Activated CD8-positive, alpha-beta memory T cell treated with anti-CD3 and anti-CD28 coated beads for 1 hour (primary cell): Measurements from ENCODE around the gene CYP3A7.
"Not testable (repeated sequence)": the region's sequence is repeated elsewhere in the genome, so short reads cannot be mapped to it uniquely, and the experiment has no call there.

Source experiments
- DNase-seq, 2 donors: peaks; one replicate each; pipeline ENCODE4 v3.0.0-alpha.2; 2020; ENCODE audit warnings: low read depth in 1 of 2; ENCODE audit errors: extremely low read depth in 1 of 2

Gene CYP3A7

DNA sequence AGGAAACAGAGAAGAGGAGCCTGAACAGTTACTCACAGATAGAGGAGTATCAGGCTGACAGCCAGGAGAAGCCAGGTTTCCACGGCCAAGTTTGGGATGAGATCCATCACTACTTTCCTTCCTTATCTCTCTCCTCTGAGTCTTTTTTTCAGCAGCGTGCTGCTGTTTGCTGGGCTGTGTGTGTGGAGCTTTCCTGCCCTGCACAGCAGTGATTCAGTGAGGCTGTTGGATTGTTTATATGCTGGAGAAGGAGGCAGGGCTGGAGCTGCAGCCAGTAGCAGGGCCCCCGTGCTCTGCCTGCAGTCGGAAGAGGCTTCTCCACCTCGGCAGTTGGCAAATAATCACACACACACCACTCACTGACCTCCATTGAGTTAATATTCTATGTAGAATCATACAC is at the start of gene CYP3A7:
TSS of gene CYP3A7 (minus strand) at position 210 of the 400 bp plus-strand sequence. CDS start at position 107, 103 bp downstream.
- DNase-seq, result no peak

DNA sequence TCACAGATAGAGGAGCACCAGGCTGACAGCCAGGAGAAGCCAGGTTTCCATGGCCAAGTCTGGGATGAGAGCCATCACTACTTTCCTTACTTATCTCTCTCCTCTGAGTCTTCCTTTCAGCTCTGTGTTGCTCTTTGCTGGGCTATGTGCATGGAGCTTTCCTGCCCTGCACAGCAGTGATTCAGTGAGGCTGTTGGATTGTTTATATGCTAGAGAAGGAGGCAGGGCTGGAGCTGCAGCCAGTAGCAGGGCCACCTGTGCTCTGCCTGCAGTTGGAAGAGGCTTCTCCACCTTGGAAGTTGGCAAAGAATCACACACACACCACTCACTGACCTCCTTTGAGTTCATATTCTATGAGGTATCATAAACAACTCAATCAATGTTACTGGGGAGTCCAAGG is 49.0 kb upstream of the CYP3A7 start, which contains the start of gene CYP3A4:
TSS of gene CYP3A4 (minus strand) at position 178 of the 400 bp plus-strand sequence. CDS start at position 75, 103 bp downstream.
- no peak for DNase-seq

DNA sequence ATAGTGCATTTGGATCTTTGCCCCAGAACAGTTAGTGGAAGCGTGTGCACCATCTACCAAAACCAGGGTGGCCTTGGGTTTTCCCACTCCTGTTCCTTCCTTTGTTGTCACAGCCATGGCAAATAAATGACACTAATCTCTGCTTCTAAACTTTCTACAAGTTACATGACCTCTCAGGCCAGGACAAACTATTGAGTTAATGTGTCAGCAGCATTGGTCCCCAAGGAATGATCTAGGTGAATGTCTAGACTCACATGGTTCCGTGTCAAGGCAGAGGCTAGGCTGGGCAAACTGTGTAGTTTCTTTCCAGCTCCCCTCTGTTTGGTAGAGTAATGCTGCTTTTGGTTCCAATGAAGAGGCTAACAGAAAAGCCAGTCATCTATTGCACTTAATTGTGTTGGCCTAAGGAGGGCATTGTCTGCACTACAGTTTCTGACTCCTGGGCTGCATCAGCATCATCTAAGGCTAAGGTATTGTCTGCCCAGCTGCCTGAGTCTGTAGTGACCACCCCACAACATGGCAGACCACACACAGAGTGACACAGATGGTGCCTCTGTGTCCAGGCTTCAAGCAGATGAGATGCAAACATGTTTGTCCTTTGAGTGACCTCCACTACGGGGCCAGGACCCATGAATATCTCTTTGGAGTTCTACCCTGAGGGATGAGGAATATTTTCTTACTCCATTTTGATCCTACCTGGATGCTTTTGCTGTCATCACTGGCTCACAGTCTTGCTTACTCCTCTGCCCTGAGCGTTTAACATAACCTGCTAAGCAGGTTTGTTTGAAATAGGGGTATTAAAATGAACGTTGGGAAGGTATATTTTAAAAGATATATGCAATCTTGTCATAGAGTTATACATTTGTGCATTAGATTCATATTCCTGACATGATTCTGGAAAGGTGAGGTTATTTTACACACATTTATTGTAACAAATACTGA is 47.3 kb upstream of the CYP3A7 start:
- no peak for DNase-seq

DNA sequence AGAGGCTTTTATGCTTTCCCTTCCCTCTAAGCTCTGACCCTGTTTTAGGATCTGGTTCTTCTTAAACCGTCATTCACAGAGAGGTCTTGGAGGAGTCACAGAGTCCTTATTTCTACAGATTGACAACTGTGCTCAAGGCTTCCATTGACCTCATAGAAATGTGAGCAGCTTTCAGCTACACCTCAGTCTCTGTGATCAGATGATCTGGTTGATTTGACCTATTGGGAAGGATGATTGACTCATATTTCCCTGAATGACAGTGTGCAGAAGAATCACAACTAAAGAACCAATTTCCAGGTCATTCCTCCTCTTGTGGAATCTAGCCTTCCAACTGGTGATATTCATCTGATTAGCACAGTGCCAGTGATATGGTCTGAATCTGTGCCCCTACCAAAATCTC is 45.6 kb upstream of the CYP3A7 start:
- no peak for DNase-seq

DNA sequence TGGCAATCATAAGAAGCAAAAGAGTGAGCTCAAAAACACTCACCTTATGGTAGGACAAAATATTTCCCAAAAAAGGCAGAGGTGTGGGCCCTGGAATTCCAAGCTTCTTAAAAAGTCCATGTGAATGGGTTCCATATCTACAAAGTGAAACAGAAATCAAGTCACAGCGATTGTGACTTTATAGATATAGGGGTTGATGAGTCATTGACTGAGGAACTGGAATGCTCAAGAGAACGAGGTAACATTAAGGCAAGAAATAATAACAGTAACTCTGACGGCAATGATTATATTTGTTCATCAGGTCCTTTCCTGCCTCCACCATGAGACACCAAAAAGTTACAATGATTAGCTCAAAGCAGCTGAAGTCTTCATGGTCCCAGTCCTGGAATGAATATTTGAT is 45.0 kb upstream of the CYP3A7 start:
- DNase-seq, result no peak

DNA sequence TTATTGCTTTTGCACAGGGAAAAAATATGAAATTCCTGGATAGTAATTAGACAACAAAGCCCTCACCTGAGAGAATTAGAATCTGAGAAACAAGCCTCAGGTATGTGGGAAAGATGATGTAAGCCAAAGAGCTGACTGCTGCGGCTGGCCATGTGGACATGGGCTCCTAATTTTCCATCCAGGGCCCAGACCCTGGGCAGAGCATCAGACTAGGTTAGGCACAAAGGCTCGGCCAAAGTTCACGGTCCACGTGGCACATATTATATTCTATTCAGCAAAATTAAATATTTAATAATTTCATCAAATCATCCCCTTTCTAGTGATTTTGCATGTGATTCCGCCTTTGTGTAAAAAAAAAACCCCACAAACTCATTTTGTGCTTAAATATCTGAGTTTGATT is 43.9 kb upstream of the CYP3A7 start:
- no peak for DNase-seq

DNA sequence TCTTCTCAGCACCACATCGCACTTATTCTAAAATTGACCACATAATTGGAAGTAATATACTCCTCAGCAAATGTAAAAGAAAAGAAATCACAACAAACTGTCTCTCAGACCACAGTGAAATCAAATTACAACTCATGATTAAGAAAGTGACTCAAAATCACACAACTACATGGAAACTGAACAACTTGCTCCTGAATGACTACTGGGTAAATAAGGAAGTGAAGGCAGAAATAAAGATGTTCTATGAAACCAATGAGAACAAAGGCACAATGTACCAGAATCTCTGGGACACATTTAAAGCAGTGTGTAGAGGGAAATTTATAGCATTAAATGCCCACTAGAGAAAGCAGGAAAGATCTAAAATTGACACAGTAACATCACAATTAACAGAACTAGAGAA is 38.4 kb upstream of the CYP3A7 start:
- DNase-seq, result not testable (repeated sequence)

DNA sequence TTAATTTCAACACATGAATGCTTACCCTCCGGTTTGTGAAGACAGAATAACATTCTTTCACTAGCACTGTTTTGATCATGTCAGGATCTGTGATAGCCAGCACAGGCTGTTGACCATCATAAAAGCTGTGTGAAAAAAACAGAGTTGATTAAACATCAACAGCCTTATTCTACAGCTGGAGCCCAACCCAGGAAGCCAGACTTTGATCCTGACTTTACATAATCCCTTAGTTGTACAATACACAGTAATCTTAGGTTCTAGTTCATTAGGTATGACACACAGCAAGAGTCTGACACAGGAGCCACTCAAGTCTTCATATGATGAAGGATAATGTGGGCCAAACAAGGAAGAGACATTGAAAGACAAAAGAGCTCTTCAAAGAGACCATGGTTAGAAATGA is 37.6 kb upstream of the CYP3A7 start:
- no peak for DNase-seq

DNA sequence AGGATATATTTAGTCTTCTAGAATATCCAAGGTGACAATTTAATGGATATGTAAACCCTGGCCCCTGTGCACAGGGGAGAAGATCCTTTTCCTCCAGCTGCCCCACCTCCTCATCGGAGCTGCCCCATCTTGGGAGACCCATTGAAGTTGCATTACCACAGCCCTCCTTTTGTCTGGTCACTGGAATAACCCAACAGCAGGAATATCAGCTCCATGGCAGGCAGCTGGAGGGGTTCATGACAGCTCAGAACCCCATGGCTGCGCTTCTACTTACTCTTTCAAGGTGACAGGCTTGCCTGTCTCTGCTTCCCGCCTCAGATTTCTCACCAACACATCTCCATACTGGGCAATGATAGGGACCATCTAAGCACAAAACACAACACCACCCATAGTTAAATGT is 34.5 kb upstream of the CYP3A7 start:
- DNase-seq, result not testable (repeated sequence)

DNA sequence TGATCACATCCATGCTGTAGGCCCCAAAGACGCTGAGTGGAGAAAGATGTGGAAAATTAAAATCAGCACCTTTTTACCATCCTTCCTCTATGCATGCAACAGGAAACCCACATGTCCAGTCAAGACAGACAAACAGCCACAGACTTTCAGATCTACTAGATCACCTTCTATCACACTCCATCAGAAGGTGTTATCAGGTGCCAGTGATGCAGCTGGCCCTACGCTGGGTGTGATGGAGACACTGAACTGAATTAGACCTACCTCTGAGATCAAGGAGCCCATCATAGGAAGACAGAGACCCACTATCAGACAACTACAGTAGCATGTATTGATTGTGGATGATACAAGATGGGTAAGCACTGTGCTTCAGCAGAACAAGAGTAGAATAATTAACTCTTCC is 33.5 kb upstream of the CYP3A7 start:
- no peak for DNase-seq

DNA sequence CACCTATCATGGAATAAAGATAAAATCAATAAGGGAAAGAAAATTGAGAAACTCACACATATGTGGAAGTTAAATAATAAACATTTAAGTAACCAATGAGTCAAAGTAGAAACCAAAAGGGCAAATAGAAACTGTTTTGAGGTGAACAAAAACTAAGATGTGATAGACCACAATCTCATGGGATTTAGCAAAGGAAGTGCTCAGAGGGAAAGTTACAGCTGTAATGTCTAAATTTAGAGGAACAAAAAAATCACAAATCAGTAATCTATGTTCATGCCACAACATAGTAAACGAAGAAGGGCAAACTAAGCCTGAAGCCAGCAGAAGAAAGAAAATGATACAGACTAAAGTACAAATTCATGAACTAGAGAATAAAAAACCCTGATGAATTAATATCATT is 32.7 kb upstream of the CYP3A7 start:
- DNase-seq, result no peak

DNA sequence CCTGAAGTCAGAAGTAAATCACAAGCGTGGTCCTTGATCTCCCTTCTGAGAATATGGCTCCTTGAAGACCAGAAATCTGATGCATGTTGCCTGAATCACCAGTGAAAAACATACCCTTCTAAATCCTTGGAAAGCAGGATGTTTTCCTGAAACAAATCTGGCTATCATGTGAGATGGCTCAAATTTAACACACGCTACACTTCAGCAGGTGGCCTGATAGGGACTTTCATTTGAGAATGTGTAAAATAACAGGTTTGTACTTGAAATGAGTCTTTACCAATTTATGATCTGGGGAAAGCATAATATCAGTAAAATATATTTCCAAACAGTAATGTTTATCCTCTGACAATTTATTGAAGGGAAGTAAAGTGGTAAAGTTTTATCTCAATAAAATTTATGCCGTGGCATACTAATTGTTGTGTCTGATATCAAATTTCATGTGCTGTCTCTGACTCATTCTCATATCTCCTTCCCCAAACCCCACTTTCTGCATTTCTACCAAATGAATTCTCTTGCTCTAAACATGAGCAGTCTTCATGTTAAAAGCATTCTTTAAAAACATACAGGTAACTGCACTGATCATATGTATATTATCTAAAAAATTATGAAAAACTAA is 31.6 kb upstream of the CYP3A7 start:
- no peak for DNase-seq

DNA sequence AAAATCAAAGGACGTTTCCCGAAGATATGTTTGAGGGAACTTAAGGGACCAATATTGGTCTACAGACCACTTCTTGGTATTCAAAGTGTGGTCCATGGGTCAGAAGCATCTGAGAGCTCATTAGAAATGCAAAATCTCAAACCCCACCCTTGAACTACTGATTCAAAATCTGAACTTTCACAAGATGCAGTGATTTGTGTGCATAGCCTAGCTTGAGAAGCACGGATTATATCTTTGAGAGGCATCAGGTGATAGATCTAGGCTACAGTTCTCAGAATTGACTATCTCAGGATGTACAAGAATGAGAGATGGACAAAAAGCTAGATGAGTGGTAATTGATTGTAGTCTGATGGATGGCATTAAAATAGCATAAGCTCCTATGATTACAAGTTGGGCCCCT is 29.5 kb upstream of the CYP3A7 start:
- DNase-seq, result no peak

DNA sequence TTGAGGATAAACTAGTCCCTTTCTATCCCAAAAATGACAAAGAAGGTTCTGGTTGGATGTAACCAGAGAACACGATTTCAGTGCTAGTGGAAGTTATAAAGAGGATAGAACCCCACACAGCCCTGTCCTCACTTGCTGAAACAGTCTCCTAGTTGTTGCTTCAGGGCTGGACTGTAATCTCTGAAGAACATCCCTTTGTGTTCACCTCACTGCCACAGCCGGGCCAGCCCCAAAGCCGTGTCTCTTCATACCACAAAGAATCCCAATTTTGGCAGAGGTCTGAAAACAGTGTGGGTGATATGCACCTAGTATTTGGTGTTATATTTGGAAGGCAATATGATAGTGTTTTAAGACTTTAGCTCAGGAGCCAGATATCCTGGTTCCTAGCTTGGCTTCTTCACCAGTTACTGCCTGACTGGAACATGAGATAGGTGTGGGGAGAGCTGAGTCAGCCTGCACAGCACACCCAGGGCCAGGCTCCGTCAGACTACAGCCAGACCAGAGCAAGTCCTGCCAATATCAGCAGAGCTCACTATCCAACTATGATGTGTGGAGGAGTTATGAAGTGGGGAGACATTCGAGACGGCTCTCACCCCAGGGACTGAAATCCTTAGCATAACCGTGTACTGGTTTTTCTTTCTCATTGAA is 27.8 kb upstream of the CYP3A7 start:
- DNase-seq, result no peak

DNA sequence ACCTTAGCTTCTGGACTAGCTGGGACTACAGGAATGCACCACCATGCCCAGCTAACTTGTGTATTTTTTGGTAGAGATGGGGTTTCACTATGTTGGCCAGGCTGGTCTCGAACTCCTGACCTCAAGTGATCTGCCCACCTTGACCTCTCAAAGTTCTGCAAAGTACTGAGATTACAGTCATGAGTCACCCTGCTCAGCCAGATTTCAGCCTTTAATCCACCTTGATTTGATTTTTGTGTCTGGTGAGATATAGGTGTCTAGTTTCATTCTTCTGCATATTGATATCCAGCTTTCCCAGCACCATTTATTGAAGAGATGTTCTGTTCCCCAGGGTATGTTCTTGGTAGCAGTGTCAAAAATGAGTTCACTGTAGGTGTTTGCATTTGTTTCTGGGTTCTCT is 20.1 kb upstream of the CYP3A7 start:
- DNase-seq, result no peak

DNA sequence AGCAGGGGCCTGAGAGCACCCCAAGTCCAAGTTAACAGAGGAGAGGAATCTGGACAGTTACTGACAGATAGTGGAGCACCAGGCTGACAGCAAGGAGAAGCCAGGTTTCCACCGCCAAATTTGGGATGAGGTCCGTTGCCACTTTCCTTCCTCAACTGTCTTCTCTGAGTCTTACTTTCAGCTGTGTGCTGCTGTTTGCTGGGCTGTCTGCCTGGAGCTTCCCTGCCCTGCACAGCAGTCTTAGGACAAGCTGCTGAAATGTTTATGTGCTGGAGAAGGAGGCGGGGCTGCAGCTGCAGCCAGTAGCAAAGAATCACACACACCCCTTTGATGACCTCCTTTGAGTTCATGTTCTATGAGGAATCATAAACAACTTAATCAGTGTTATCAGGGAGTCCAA is 17.4 kb upstream of the CYP3A7 start:
- no peak for DNase-seq

DNA sequence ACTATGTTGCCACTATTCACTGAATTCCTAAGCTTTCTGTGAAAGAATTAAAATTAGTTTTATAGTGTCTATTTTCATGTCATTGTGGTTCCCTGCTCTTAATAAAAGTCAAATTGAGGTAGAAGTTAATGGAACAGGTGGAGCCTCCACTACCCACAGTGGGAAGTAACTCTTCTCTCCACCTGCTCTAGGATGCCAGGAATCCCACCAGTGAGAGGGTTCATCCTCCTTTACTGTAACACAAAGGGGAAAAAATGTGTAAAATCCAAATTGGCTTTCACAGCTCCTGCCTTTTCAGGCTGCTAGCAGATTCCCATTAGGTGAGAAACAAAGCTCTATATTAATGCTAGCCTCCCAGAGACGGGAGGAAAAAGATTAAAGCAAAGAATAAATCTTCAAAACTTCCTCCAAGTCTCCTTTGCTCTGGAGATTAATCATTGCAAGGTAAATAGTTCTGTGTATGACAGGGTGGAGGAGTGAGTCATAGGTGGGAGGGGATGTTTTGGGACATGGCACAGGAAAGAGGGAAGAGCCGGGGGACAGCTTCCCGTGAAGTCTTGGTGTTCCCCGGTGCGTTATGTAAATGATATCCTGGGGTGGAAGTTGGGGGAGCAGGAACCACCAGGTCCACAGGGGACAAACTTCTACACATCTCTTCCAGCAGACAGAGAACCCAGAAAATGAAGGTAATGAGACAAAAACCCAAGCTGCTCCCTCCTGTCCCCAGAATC is 16.5 kb upstream of the CYP3A7 start:
- not testable (repeated sequence) for DNase-seq

DNA sequence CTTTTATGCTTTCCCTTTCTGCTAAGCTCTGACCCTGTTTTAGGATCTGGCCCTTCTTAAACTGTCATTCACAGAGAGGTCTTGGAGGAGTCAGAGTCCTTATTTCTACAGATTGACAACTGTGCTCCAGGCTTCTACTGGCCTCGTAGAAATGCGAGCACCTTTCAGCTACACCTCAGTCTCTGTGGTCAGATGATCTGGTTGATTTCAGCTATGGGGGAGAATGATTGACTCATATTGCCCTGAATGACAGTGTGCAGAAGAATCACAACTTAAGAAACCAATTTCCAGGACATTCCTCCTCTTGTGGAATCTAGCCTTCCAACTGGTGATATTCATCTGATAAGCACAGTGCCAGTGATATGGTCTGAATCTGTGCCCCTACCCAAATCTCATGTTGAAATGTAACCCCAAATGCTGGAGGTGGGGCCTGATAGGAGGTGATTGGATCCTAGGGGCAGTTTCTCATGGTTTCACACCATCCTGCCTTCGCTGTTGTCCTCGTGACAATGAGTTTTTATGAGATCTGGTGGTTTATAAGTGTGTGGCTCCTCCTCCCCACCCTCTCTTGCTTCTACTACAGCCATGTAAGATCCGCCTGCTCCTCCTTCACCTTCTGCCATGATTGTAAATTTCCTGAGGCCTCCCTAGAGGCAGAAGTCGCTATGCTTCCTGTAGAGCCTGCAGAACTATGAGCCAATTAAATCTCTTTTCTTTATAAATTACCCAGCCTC is 14.0 kb upstream of the CYP3A7 start:
- DNase-seq, result no peak

DNA sequence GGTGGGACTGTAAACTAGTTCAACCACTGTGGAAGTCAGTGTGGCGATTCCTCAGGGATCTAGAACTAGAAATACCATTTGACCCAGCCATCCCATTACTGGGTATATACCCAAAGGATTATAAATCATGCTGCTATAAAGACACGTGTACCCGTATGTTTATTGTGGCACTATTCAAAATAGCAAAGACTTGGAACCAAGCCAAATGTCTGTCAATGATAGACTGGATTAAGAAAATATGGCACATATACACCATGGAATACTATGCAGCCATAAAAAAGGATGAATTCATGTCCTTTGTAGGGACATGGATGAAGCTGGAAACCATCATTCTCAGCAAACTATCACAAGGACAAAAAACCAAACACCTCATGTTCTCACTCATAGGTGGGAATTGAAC is 11.9 kb upstream of the CYP3A7 start:
- not testable (repeated sequence) for DNase-seq

DNA sequence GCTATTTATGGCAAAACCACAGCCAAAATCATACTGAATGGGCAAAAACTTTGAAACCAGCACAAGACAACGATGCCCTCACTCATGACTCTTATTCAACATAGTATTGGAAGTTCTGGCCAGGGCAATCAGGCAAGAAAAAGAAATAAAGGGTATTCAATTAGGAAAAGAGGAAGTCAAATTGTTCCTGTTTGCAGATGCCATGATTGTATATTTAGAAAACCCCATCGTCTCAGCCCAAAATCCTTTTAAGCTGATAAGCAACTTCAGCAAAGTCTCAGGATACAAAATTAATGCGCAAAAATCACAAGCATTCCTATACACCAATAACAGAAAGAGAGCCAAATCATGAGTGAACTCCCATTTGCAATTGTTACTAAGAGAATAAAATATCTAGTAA is 10.4 kb upstream of the CYP3A7 start:
- DNase-seq, result not testable (repeated sequence)
